Muscle of leg (tissue), 11 donors: Measurements from ENCODE around the gene GRIK4. TPM values are rescaled to one million over a fixed set of nuclear protein-coding genes. Genes with fewer than 3 reads are reported as not detected.

ENCODE experiments used
- DNase-seq: peaks from one replicate; pipeline ENCODE4 v3.0.0; 2013
- H3K27ac ChIP-seq: one replicate; pipeline ENCODE4 v1.5.1; 2013; ENCODE audit warnings: mild to moderate bottlenecking, low read length, control low read depth
- H3K27me3 ChIP-seq: one replicate; pipeline ENCODE4 v1.6.1; 2013; ENCODE audit warnings: low read length; ENCODE audit not compliant: control insufficient read depth, insufficient read depth
- H3K36me3 ChIP-seq: one replicate; pipeline ENCODE4 v1.6.1; 2013; ENCODE audit warnings: low read length; ENCODE audit not compliant: control insufficient read depth, insufficient read depth
- H3K4me1 ChIP-seq: one replicate; pipeline ENCODE4 v1.6.1; 2013; ENCODE audit warnings: low read length; ENCODE audit not compliant: control insufficient read depth, insufficient read depth
- H3K4me3 ChIP-seq: one replicate; pipeline ENCODE4 v1.5.1; 2013; ENCODE audit warnings: low read length, control low read depth
- H3K9me3 ChIP-seq: replicated peaks from 2 replicates; pipeline ENCODE4 v1.6.1; 2013; ENCODE audit warnings: low read depth, low read length; ENCODE audit not compliant: control insufficient read depth
- WGBS: methylation state at CpG from one replicate; pipeline ENCODE4 v1.1.5; 2013; ENCODE audit warnings: missing lambda C conversion rate; ENCODE audit not compliant: insufficient coverage; 5-methylcytosine and 5-hydroxymethylcytosine counted together
- polyA plus RNA-seq, 8 donors: library from polyadenylated mRNA; unstranded; fragments of 120-200 nt; gene quantifications; one replicate each; pipeline versions ENCODE4 v1.2.1 to v1.2.3, GENCODE V29; 2013; ENCODE audit warnings: inconsistent platforms in 1 of 8, low replicate concordance in 1 of 8; ENCODE audit not compliant: insufficient read length in 8 of 8, insufficient read depth in 1 of 8
- total RNA-seq: library from RNA; stranded (reverse); fragments of 120-200 nt; gene quantifications from one replicate; pipeline ENCODE4 v1.2.4, GENCODE V29; 2013

The GRIK4 gene
- total and polyA plus RNA-seq, 9 donors: 0.09 to 1.3 (median 0.50) TPM

GRCh38 chr11:120603071-120603470 is 91.5 kb downstream of the GRIK4 start:
- no peak overlapping the region for H3K27ac ChIP-seq
- H3K36me3 ChIP-seq: no peaks in the 10 kb centered on the region
- H3K4me3 ChIP-seq: no peak overlapping the region
- H3K27me3 ChIP-seq: peaks cover 2% of the 10 kb centered on the region
- WGBS: 78% methylated on average over 3 of the region's 3 CpGs
- H3K4me1 ChIP-seq: no peaks in the 10 kb centered on the region
- no peak for DNase-seq
- no peaks in the 10 kb centered on the region for H3K9me3 ChIP-seq

GRCh38 chr11:120605469-120605868 is 93.9 kb downstream of the GRIK4 start:
- Histone ChIP-seq H3K27ac (no peak overlapping the region), H3K4me3 (no peak overlapping the region), H3K9me3 (no peaks in the 10 kb centered on the region), H3K36me3 (no peaks in the 10 kb centered on the region), H3K27me3 (no peaks in the 10 kb centered on the region), H3K4me1 (peaks cover 7% of the 10 kb centered on the region)
- 88% methylated on average over 3 of the region's 4 CpGs for WGBS
- DNase-seq: no peak

- Histone ChIP-seq H3K27me3 (no peaks in the 10 kb centered on the region), H3K4me1 (peaks cover 7% of the 10 kb centered on the region), H3K36me3 (no peaks in the 10 kb centered on the region), H3K9me3 (no peaks in the 10 kb centered on the region), H3K27ac (no peak overlapping the region), H3K4me3 (no peak overlapping the region)
- DNase-seq: no peak
- WGBS: 82% methylated on average over 18 of the region's 18 CpGs
These were observed 94.9 kb downstream of the GRIK4 start for GRCh38 chr11:120606211-120607010.

GRCh38 chr11:120608061-120608460 is 96.5 kb downstream of the GRIK4 start:
- H3K9me3 ChIP-seq: no peaks in the 10 kb centered on the region
- H3K36me3 ChIP-seq: no peaks in the 10 kb centered on the region
- no peak overlapping the region for H3K4me3 ChIP-seq
- H3K27ac ChIP-seq: no peak overlapping the region
- no peaks in the 10 kb centered on the region for H3K27me3 ChIP-seq
- no peak for DNase-seq
- peaks cover 7% of the 10 kb centered on the region for H3K4me1 ChIP-seq
- WGBS: 53% methylated on average over 1 of the region's 2 CpGs

GRCh38 chr11:120608760-120609211 is 97.2 kb downstream of the GRIK4 start:
- Histone ChIP-seq H3K9me3 (no peaks in the 10 kb centered on the region), H3K27ac (no peak overlapping the region), H3K27me3 (no peaks in the 10 kb centered on the region), H3K4me3 (no peak overlapping the region), H3K4me1 (peaks cover 7% of the 10 kb centered on the region), H3K36me3 (no peaks in the 10 kb centered on the region)
- peak; percentile 68 for DNase-seq
- WGBS: no CpG with 5 or more reads among the region's 4 CpGs

- Histone ChIP-seq H3K4me3 (no peak overlapping the region), H3K4me1 (peaks cover 7% of the 10 kb centered on the region), H3K36me3 (no peaks in the 10 kb centered on the region), H3K9me3 (no peaks in the 10 kb centered on the region), H3K27me3 (no peaks in the 10 kb centered on the region), H3K27ac (no peak overlapping the region)
- 72% methylated on average over 4 of the region's 8 CpGs for WGBS
- DNase-seq: no peak
These were observed 98.6 kb downstream of the GRIK4 start for GRCh38 chr11:120610111-120610510.

GRCh38 chr11:120611581-120611980 is 100.0 kb downstream of the GRIK4 start:
- WGBS: 87% methylated on average over 3 of the region's 7 CpGs

GRCh38 chr11:120612513-120613263 is 101.1 kb downstream of the GRIK4 start:
- no peaks in the 10 kb centered on the region for H3K36me3 ChIP-seq
- H3K9me3 ChIP-seq: no peaks in the 10 kb centered on the region
- H3K4me3 ChIP-seq: no peak overlapping the region
- WGBS: 54% methylated on average over 7 of the region's 8 CpGs
- H3K27me3 ChIP-seq: no peaks in the 10 kb centered on the region
- DNase-seq: no peak
- H3K27ac ChIP-seq: no peak overlapping the region
- peaks cover 11% of the 10 kb centered on the region for H3K4me1 ChIP-seq

More at GRCh38 chr11:120611581-120611980, 100.0 kb downstream of the GRIK4 start:
- Histone ChIP-seq H3K4me1 (peaks cover 11% of the 10 kb centered on the region), H3K27ac (no peak overlapping the region), H3K36me3 (no peaks in the 10 kb centered on the region), H3K4me3 (no peak overlapping the region), H3K27me3 (no peaks in the 10 kb centered on the region), H3K9me3 (no peaks in the 10 kb centered on the region)
- no peak for DNase-seq

- Histone ChIP-seq H3K27ac (no peak overlapping the region), H3K27me3 (no peaks in the 10 kb centered on the region), H3K36me3 (no peaks in the 10 kb centered on the region), H3K4me3 (no peak overlapping the region), H3K9me3 (peaks cover 5% of the 10 kb centered on the region), H3K4me1 (peaks cover 11% of the 10 kb centered on the region)
- whole genome bisulfite sequencing: 65% methylated on average over 5 of the region's 6 CpGs
- no peak for DNase-seq
These were observed 102.0 kb downstream of the GRIK4 start for GRCh38 chr11:120613264-120614226.
